ENCODE results near the gene HBS1L.

GRCh38 chr6:134945045-134945444 is 109.6 kb downstream of the HBS1L start:
- TF ChIP-seq NFIC (IDR thresholded peaks at IDR 0.05) (no peak), POLR2A (conservative IDR thresholded peaks at IDR 0.05) (no peak), RFX5 (IDR thresholded peaks at IDR 0.05; ENCODE audit: low read depth, low read length) (no peak), CTCF (IDR thresholded peaks at IDR 0.05 in 2 of 3, conservative IDR thresholded peaks at IDR 0.05 in 1 of 3; ENCODE audit: insufficient read depth in 2 of 3, low read depth in 1 of 3, low read length in 3 of 3) (no peak), ZBTB33 (CRISPR knock-in tag; IDR thresholded peaks at IDR 0.05) (no peak), BHLHE40 (IDR thresholded peaks at IDR 0.05; ENCODE audit: low read length) (no peak), KDM1A (IDR thresholded peaks at IDR 0.05) (no peak), XRCC4 (IDR thresholded peaks at IDR 0.05; ENCODE audit: extremely low read depth, insufficient read depth, insufficient read length) (no peak), ZNF699 (CRISPR knock-in tag; IDR thresholded peaks at IDR 0.05; ENCODE audit: insufficient replicate concordance) (no peak), ZNF318 (IDR thresholded peaks at IDR 0.05; ENCODE audit: borderline replicate concordance in 1 of 2, low read depth in 1 of 2) (no peak), PREB (CRISPR knock-in tag; IDR thresholded peaks at IDR 0.05) (no peak), EZH2 (IDR thresholded peaks at IDR 0.05; ENCODE audit: borderline replicate concordance, low read depth, low read length) (no peak), CHD4 (IDR thresholded peaks at IDR 0.05; ENCODE audit: insufficient read depth, insufficient replicate concordance, low read depth, low read length, poor library complexity, severe bottlenecking) (no peak)
